Activated CD8-positive, alpha-beta memory T cell treated with anti-CD3 and anti-CD28 coated beads, Interleukin-2, amount 50 U/mL, for 4 hours (primary cell): ENCODE data around the gene GLB1L.

ENCODE experiments used
- DNase-seq: peaks from one replicate; pipeline ENCODE4 v3.0.0-alpha.2; 2020

Gene GLB1L

DNA sequence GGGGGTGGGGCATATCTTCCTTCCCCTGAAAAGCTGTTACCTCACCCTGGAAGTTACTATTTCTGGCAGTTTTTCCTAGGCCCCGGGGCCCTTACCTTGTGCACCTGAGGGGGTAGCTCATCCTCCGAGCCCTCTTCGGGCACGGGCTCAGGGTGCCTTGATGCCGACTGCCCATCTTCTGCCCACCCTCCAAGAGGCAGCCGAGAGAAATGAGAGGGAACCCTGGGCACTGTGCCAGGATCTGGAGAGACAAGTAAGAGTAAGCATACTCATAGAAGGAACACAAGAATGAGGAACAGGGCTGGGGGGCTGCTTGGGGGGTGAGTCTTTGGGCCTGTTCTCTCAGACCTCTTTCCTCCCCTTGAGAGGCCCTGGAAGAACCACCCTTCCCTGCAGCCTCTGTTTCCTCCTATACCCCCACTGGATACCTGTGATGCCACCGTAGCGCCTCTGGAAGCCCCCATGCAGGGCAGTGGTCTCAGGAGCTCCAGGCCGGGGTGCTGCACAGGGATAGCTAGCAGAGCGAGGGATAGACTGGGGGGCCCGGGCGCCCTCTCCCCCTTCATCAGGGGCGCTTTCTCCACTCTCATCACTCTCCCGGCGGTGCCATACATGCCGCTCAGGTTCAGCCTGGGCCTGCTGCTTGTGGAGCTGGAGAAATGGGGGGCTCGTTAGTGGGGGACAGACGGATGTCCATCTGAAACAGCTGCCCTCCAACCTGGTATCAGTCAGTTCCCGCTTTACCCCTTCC lies 24.4 kb downstream of the GLB1L start:
- no peak for DNase-seq

DNA sequence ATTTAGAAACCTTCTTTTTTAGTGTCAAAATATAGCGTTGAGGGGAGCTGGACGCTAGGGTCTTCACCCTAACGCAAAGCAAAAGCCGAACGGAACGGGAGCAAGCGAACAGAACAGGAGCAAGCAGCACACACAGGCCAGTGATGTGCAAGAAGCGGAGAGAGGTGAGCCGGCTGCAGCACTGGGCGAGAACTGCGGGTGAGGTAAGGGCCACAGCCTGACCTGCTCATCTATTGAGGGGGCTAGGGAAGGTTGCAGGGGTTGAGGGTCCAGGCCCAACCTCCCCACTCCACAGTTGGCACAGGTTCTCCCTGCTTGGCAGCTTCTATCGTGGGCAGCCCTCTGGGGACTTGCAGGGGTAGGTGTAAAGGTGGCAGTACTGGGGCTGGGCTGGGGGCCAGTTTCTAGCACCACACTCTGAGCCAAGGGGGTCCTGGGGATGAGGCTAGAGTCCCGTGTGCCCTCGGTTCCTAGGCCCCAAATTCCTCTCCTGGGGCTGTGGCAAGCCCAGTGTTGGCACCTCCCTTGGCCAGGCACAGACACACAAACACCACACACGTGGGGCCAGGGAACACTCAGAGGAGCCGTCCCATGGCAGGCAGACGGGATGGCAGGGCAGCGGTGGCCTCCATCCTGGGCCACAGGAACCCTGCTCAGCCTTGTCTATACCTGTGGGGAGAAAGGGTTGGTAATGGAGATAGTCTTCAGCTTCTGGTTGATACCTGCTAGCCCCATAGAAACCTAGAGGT lies 25.3 kb downstream of the GLB1L start:
- DNase-seq, result no peak

DNA sequence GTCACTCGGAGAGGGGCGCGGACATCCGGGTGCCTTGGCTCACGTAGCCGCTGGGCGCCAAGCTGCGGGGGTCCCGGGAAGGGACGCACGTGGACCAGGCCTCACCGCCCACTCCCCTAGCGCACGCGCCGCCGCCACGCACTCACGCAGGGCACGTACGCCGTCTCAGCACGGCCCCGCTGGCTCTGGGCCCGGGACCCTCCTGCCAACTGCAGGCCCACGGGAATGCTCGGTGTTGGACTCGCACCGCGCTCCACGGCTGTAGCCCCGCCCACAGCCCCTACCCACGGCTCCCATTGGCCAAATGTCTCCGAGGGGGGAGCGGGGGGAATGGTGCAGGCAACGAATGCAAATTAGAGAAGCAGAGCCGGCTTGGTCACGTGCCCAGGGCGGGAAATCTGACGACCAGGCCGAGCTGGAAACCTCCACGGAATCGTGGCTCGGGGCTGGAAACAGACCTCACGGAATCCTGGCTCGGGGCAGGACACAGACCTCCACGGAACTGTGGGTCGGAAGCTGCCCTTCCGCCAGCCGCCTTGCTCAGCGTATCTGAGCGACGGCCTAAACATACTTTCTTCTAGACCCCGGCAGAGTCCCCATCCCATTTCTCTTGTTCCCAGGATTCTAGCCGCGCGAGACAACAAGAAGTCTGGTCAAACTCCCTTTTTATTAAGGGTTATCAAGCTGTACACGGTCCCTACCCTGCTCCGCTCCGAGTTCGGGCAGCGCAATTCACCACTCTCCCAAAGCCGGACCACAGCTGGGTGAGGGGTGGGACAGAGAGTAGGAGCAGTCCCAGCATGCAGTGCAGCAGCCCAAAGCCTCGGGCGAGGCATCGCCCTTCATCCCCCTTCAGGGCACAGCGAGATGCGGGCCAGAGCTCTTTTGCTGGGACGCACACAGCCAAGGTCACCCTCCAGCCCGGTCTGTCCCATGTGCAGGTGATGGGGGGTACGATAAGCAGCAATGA lies 26.2 kb downstream of the GLB1L start, which contains the start of gene ABCB6:
ABCB6 (minus strand) TSS at position 227 of the 970 bp plus-strand sequence. CDS start 285 bp downstream, outside the sequence.
- peak; percentile 89 for DNase-seq

DNA sequence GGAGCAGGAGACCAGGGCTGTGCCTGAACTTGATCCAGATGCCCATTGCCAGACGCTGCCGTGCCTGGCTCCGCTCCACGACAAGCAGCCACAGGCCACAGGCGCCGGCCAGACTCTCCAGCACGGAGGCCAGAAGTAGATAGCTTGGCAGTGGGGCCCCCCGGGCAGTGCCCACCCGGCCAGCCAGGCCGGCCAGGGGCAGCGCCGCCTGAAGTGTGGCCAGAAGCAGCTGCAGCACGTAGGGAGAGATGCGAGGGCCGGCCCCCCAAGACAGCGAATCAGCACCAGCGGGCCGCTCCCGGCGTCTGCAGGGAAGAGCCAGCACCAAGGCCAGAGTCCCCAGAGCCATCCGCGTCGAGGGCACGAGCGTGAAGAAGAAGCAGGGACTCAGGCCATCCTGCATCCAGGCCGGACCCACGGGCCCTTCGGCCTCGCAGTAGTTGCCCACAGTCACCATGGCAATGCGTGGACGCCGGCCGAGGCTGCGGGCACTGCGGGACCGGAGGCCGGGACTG lies 27.0 kb downstream of the GLB1L start:
- DNase-seq, result no peak

DNA sequence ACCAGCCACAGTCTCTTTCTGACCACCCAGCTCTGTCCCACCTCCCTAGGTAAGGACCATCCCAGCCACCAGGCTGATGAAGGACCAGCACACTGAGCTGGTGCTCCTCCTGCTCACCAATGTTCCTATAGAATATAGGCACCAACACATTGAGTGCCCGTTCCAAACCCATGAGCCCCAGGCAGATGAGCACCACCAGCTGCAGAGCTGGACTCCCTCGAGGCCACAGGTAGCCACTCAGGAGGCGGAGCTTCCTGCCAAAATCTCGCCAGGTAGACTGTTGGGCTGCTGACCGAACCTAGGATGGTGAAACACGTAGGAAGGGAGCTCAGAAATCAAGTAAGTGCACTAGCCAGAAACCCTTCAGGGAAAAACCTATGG lies 28.7 kb downstream of the GLB1L start:
- DNase-seq, result no peak

DNA sequence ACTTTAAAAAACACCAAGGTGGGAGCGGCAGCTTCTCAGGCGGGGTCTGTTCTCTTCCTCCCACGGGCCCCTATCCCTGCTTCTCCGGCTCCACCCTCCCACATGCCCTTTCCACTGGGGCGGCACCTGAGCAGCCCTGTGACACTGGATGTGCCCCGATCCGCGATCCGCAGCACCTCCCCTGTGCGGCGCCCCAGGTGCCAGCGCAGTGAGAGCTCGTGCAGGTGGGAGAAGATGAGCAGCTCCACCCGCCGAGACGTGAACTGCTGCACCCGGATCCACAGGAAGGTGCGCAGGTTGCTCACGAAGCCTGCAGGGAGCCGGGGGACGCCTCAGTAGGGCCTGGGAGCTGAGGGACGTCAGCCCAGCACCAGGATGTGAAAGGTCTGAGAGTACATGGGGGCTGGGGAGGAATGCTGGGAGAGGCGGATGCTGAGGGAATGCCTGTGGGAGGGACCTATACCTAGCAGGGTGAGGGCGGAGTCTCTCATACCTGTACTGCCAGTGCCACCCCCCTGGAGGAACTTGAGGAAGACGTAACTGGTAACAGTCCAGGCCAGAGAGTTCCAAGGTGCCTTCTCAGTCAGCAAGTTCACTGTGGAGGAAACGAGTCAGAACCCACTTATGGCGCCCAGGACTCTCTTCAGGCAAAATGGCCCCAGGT lies 29.2 kb downstream of the GLB1L start:
- DNase-seq, result no peak

DNA sequence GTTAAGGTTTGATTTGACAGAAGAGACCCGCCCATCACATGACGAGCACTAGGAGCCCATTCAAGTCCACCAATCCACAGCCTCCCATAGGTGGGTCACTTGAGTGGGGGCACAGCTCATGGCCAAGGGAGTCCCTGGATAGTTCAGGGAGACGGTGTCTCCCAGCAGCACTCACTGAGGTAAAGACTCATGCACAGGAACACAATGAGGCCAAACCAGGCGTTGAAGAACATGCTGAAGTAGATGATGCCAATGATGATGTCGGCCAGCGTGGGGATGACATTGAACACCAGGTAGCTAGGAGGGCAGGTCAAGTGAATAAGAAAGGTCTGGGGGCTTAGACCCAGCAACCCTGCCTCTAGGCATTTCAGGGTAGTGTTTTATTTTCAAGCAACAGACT lies 30.5 kb downstream of the GLB1L start:
- DNase-seq, result no peak

DNA sequence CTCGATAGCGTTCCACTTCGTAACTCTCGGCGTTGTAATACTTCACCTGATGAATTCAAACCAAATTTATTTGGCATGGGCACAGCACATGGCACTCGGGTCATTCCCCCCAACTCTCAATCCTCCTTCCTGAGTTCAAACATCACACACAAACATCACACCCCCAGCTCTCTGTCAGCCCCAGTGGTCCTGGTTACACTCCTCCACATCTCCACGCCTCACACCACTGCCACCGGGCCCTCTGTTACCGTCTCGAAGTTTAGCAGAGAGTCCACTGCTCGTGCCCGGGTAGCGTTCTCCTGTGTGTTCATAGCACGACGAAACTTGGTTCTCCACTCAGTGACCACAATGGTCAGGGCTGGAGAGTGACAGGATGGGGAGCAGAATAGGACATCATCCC lies 31.1 kb downstream of the GLB1L start:
- DNase-seq, result no peak

DNA sequence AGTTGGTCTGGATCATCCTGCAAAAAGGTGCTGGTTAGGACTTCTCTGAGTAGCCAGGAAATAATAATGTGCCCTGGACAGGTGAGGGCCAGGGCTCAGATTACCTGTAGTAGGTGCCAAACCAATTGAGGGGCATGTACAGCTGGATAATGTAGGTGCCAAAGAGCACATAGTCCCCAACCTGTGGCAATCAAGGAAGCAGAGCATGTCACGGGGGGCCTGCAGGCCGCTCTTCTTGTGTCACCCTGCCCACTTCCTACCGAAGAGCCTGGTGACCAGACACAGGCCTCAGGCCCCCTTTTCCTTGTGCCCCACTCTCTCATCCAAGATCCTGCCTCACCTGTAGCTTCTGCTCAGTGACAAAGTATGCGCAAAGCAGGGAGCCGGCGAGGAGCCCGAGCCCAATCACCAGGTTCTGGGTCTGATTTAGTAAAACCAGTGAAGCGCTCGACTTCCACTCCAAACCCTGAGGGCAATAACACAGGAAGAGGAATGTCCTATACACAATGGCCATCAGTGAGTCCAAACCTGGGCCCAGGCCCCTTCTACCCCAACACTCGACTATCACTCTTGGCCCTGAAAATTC lies 31.7 kb downstream of the GLB1L start:
- no peak for DNase-seq

DNA sequence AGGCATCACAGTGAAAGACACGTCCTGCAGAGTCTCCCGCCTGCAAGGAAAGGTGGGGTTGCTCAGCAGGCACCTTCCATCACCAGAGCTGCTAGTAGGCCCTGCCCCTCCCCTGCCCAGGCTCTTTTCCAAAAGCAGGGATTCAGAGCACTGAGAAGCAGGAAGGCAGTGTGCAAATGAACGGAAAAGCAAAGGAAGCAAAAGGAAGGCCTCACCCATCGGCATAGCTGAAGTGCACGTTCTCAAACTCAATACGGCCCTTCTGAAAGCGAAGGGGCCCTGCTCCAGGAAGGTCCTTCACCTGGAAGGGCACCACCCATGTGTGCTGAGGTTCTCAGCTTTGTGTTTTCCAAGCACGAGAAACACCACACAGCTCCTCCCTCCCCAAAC lies 32.2 kb downstream of the GLB1L start:
- no peak for DNase-seq

DNA sequence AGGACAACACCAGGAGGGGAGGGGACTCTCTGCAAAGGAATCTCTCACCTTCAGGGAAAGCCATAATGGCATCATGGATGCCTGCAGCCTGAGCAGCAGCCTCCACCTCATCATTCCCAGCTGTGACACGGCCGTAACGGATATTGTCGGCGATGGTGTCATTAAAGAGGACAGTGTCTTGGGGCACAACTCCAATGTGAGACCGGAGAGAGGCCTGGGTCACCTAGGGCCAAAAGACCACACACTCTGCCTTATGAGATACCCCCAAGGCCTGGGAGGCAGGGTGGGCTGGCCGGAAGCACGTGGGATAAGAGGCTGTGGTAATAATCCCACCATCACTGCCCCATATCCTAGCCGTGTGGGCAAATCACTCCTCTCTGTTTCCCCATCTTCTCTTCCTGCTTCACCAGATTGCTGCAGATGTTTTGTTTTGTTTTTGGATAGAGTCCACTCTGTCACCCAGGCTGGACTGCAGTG lies 34.3 kb downstream of the GLB1L start:
- no peak for DNase-seq

DNA sequence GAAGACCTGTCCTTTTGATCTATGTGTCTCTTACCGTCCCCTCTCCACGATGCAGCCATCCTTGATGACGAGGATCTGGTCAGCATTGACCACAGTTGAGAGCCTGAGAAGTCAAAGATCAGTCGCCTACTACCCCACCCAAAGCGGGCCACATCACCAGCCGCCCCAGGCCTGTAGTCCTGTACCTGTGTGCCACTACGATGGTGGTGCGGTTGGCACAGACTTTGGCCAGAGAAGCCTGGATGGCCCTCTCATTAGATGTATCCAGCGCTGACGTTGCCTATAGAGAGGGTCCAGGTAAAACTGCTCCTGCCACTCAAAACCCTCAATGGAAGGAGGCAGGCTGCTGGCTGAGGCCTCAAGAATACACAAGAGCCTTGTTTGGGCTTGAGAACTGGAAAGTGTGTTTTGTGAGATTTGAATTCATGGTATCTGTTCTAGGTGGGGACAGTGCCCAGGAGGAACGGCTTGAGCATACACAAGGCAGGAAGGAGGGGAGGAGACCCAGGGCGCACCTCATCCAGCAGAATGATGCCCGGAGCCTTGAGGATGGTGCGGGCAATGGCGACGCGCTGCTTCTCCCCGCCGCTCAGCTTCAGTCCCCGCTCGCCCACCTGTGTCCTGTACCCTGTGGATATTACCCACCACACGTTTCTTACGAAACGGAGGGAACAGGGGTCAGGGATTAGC lies 34.9 kb downstream of the GLB1L start:
- DNase-seq, result no peak

DNA sequence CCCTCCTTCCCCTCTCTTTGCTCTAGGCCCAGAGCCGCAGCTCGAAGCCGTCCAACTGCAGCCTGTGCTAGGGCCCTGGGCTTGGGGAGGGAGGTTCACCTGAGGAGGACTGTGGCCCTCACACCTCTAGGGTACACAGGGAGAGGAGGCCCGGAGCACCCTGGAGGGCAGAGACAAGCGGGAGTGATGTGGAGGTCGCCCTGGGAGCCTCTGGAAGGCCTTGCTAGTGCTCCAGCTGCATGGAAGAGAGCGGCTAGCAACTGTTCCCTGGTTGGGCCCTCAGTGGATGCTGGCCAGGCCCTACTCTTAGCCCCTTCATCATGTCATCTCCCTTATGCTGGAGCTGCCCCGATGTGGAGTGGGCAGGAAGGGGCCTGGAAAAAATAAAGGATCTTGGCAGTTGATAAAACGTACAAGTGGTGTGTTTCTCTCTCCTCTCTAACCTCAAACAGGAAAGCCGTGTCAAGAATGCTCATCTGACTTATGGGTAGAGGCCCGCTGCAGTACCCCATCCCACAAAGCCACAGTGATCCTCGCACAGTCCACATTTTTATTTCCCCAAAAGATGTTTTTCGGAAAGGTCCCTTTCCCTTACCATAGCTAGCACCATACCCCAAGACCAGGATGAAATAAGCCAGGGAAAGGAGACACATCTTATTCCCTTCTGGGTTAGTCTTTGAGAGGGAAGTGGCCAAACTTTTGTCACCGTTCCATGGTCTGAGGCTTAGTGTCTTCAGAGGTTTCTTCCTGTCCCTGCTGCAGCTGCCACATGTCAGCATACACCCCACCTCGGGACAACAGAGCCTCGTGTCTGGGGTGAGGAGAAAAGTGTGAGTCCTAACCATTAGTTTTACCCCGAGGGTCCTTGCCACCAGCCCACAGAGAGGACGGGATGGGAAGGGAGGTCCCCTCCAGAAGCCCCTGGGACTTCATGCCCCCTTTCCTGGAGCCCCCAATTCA lies 35.7 kb downstream of the GLB1L start:
- no peak for DNase-seq

DNA sequence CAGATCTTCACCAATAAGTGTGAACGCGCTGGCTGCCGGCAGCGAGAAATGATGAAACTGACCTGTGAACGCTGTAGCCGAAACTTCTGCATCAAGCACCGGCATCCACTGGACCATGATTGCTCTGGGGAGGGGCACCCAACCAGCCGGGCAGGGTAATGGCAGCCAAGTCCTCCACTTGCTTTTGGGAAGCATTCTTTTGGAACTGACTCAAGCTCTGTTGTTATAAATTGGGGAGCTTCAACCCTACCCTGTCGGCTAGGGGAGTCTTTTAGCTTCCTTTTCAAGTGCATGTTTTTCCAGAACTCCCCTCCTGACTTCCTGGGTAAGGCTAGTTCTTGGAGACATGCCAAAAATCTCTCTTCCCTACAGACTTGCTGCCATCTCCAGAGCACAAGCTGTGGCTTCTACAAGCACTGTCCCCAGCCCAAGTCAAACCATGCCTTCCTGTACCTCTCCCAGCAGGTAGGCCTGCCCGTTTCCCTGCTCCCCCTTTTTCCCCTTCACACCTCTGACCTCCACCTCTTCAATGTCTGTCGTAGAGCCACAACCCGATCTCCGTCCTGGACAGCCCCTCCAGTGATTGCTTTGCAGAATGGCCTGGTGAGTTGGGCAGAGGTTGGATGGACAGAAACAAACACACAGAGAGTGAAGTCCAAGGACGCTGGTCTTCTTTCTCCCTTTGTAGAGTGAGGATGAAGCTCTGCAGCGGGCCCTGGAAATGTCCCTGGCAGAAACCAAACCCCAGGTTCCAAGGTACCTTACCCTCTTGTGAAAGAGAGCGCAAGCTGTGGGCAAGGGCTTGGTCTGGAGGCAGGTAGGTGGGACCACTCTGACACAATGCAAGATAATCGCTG lies 37.1 kb downstream of the GLB1L start:
- DNase-seq, result no peak

DNA sequence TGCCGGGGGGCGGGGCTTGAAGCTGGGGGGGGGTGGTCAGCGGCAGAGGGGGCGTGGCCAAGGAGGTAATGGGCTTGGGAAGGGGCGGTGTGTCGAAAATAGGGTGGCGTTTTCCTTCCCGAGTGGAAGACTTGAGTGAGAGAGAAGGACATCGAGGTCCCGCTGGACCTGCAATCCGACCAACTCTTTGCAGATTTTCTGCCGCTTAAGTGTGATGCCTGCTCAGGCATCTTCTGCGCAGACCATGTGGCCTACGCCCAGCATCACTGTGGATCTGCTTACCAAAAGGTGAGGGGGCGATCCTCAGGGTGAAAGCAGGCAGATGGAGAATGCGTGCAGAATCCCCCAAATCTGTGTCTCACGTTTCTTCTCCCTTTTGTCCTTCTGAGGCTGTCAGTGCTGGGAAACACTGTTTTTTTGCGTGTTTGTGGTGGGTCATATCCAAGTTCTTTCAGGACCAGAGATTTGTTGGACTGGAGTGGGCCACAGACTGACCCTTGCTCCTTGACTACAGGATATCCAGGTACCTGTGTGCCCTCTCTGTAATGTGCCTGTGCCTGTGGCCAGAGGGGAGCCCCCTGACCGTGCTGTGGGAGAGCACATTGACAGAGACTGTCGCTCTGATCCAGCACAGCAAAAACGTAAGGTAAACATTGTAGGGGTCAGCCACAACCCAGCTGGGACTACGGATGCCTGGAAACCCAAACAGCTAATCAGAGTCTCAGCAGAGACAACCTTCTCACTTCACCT lies 37.9 kb downstream of the GLB1L start:
- DNase-seq, result no peak

DNA sequence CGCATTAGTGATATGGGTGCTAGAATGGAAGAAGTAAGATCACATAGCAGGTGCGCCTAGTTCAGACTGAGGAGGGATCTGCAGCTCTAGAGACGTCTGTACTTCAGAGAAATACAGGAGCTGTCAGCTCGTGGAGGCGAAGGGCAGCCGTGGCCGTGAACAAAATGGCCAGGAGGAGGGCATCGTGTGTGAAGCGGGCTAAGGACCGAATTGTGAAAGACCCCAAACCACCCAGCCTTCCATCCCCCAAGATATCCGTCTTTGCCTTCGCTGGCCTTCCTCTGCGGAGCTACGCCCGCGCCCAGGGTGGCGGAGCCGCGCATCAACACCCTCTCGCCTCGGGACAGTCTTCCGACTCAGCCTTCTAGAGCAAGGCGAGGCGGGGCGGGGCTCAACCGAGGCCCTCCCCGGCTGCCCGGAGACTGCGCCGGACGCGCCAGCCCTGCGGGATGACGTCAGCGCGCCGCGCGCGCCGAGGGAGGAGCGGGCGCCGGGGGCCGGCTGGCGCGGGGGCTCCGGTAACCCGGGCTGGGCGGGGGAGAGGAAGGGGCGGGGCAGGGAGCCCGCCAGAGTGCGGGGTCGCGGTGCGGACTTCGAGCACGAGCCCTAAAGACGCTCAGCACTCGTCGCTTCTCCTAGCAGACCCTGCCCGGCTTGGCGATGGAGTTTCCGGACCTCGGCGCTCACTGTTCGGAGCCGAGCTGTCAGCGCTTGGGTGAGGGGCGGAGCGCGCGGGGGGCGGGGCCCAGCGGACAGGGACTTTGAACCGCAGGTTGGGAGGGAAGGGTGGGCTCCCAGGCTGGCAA lies 38.7 kb downstream of the GLB1L start, which contains the start of gene ZFAND2B:
ZFAND2B (plus strand) TSS at position 455 of the 806 bp plus-strand sequence; CDS start at position 661, 206 bp downstream.
- peak; percentile 96 for DNase-seq

DNA sequence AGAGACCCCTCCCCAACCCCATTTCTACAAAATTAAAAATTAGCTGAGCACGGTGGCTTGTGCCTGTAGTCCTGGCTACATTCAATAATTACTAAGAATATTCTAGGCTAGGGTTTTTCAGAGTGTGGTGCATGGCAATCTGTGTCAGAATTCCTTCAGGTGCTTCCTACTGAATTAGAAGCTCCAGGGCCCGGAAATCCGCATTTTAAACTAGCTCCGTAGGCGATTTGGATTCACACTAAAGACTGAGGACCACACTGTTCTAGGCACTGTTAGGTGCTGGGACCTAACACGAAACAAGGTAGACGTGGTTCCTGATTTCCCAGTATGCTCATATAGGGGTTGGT lies 39.3 kb downstream of the GLB1L start:
- no peak for DNase-seq
